Activated T-cell treated with anti-CD3 and anti-CD28 coated beads for 4 hours (primary cell): ENCODE results near the gene ASZ1.
"Not testable (repeated sequence)": the region's sequence is repeated elsewhere in the genome, so short reads cannot be mapped to it uniquely, and the experiment has no call there.

Experiments
- DNase-seq: peaks from one replicate; pipeline ENCODE4 v3.0.0-alpha.2; 2020

The ASZ1 gene, protein sequence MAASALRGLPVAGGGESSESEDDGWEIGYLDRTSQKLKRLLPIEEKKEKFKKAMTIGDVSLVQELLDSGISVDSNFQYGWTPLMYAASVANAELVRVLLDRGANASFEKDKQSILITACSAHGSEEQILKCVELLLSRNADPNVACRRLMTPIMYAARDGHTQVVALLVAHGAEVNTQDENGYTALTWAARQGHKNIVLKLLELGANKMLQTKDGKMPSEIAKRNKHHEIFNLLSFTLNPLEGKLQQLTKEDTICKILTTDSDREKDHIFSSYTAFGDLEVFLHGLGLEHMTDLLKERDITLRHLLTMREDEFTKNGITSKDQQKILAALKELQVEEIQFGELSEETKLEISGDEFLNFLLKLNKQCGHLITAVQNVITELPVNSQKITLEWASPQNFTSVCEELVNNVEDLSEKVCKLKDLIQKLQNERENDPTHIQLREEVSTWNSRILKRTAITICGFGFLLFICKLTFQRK

GRCh38 chr7:117427258-117427701 lies at the start of gene ASZ1:
Gene ASZ1 (minus strand): TSS chr7:117427493. CDS start chr7:117427460, 33 bp downstream.
- no peak for DNase-seq

DNA sequence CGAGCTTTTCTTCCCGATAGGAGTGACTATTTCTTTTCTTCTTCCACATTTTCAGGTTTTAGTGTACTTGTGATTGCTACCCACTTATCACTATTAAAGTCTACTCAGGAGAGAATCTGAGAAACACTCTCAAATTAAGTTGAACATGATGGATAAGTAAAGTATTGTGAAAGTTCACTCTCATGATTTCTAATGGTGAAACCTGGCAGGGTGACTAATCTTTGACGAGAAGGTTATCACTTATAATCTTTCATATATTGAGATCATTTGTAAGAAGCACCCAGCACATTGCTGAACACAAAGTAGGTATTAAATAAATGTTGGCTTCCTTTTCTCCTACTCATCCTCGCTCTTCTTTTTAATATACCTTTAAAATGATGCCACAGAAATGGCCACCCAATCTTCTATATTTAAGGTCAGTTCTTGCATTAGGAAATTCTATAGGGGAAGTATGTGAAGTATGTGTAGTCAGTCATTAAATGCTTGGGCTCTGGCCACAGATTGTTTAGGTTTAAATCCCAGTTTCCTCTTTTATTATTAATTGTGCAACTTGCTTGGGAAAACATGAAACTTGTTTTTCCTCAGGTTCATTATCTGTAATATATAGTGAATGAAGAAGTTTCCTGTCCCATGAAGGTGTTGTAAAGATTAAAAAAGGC lies 49.4 kb upstream of the ASZ1 start:
- DNase-seq = no peak

DNA sequence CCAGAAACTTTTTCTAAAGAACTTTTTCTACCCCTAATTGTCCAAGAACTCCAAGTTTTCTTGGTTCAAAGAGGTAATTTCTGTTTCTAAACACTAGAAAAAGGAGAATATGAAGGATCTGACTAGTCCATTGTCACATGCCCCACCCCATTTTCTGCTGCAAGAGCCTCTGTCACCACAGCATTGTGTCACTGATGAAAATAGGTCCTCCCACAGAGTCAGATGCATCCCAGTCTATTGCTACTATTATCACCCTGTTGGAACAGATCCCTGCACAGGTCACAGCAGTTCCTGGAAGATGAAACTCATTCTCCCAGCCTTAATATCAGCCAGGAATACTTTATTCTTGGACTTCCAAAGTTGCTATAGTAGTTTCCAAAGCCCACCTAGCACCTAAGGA lies 45.0 kb upstream of the ASZ1 start:
- DNase-seq = no peak

GRCh38 chr7:117470777-117471176 lies 43.5 kb upstream of the ASZ1 start:
- no peak for DNase-seq

- no peak for DNase-seq
Measured at GRCh38 chr7:117468174-117468573, 40.9 kb upstream of the ASZ1 start.

DNA sequence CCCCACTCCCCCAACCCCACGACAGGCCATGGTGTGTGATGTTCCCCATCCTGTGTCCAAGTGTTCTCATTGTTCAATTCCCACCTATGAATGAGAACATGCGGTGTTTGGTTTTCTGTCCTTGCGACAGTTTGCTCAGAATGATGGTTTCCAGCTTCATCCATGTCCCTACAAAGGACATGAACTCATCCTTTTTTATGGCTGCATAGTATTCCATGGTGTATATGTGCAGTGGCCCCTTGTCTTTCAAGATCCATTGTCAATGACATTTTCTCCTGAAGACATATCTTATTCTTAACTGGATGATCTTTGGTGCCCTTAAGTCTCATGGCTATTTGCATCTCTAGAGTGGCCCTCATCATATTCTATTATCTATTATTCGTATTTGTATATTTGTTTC lies 33.5 kb upstream of the ASZ1 start:
- not testable (repeated sequence) for DNase-seq

DNA sequence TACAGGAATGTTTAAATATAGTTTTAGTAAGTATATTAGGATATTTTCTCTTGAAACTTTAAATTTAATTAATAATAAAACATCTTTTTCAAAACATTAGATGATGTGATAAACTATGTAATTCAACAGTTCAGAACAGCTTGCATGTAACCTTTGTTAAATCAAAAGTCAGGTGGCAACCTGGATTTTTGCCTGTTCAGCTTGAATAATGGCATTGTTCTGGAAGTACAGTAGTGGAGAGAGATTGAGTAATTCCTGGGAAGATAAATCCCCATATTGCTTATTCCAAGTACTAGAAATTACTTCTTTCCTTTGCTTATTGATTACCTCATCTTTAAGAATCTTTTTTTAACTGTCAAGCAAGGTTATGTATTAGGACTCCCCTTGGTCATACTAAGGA lies 32.4 kb upstream of the ASZ1 start:
- DNase-seq = no peak

- DNase-seq = no peak
Measured at GRCh38 chr7:117458977-117459583, 31.8 kb upstream of the ASZ1 start.

DNA sequence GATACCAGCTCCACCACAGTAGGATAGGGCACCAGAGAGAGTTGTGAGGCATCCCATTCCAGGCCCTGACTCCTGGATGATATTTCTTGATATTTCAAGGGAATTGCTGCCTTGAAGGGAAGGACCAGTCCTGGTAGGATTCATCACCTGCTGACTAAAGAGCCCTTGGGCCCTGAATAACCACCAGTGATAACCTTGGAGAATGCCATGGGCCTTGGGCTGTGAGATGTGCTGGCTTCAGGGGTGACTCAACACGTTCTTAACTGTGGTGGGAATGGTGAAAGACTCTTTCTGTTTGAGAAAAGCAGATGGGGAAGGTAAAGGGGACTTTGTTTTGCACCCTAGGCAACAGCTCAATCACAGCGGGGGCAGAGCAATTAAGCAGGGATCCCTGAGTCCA lies 21.4 kb upstream of the ASZ1 start:
- DNase-seq = no peak

DNA sequence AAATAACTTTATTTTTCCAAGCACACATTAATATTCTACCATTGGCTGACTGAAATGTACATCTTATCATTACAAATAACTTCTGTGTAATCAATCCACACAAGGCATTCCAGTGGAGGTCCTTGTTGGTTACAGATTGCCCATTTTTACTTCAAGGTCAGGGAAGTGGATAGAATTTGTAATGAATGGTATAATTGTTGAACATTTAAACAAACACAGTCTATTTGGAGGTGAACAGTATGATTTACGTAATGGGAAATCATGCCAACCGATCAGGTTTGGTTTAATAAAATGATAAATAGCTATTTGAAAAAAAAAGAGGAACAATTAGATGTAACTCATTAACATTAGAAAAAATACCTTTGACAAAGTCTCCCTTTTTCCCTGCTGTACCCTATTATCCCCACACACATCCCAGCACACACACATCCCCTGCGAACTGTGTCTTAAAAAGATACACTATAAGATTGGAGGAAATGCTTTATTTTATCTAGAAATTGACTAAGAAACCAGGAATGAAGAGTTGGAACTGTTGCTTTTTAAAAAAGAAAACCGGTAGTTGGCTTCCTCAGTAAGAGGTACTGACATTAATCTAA lies 19.0 kb upstream of the ASZ1 start:
- no peak for DNase-seq

GRCh38 chr7:117445206-117445605 lies 17.9 kb upstream of the ASZ1 start:
- no peak for DNase-seq

- DNase-seq = no peak
Measured at GRCh38 chr7:117444646-117445045, 17.4 kb upstream of the ASZ1 start.

DNA sequence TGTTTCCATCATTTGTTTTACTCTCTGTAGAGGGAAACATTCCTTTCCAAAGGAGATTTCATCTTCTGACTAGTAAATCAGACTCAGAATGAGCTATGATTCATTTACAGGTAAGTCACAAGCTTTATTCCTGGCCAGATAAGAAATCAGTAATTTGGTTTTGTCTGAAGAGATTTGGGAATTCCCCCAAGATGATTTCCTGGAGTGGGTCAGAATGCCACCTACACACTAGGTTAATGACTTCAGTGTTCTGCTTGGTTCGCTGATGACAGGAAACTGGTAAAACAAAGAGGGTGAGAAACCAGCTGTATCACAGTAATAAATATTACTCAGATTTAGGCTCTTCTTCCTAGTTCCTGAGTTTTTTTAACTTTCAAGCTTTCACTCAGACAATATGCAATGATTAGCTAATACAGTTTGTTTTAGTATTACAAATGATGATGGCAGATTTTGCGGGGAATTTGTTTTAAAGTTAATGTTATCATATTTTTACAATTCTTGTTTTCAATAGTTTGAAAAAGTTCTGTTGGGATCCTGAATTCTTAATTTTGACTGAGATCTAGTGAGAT lies 8.3 kb upstream of the ASZ1 start:
- no peak for DNase-seq

- DNase-seq = no peak
Measured at GRCh38 chr7:117424090-117424829, 3.0 kb downstream of the ASZ1 start.

DNA sequence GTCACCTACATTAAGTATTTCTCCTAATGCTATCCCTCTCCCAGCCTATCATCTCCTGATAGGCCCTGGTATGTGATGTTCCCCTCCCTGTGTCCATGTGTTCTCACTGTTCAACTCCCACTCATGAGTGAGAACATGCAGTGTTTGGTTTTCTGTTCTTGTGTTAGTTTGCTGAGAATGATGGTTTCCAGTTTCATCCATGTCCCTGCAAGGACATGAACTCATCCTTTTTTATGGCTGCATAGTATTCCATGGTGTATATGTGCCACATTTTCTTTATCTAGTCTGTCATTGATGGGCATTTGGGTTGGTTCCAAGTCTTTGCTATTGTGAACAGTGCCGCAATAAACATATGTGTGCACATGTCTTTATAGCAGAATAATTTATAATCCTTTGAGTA lies 12.7 kb downstream of the ASZ1 start:
- DNase-seq = not testable (repeated sequence)

DNA sequence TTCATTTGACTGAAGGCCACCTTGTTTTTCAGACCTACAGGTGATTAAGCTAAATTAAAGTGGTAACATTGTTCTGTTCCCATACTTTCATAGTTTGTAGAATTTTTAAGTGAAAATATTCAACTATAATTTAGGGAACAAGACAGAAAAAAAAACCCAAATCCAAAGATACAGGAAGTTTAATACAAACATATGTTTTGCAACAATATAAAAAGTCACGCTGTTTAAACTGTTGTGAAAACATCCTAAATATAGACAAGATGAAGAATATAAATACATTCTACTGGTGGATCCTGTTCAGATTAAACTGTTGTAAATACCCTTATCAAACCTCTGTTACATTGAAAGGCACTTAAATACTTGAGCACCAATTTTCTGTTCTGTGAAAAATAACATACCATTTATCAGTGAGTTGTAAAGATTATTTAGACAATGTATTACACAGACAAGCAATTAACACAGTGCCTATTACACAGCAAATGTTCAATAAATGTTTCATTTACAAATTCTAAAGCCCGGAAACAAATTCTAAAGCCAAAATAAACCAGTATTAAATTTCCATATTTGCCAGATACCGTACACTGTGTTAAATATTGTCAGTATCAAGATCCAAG lies 14.2 kb downstream of the ASZ1 start:
- DNase-seq = no peak

GRCh38 chr7:117412390-117412789 lies 14.9 kb downstream of the ASZ1 start:
- no peak for DNase-seq

DNA sequence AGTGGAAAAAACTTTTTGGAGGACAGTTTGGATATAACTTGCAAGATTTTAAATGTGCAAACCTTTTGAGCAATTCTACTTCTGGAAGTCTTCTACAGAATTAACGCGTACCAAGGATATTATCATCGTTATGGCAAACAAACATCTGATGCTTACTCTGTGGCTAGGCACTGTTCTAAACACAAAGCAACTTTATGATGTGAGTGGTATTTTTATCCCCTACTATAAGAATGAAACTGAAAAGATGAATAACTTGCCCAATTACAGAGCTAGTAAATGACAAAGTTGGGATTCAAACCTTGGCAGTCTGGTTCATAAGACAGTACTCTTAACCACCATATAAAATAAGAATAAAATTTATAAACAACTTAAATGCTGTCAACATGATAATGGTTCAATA lies 15.8 kb downstream of the ASZ1 start:
- no peak for DNase-seq

DNA sequence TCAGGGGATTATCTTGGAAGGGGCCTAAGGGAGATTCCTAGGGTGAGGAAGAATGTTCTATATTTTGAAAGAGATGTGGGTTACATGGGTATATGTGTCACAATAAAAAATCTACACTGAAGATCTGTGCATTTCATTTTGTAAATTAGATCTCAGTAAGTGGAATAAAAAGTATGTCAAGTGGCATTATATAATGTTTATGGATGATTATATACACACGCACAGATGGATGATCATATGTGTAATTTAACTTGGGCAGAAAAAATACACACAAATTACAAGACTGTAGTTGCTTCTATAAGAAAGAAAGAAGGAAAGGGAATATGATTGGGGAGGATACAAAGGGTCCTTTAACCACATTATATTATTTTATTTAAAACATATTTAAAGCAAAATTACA lies 18.5 kb downstream of the ASZ1 start:
- DNase-seq = no peak

- DNase-seq = no peak
Measured at GRCh38 chr7:117405519-117405918, 21.8 kb downstream of the ASZ1 start.

DNA sequence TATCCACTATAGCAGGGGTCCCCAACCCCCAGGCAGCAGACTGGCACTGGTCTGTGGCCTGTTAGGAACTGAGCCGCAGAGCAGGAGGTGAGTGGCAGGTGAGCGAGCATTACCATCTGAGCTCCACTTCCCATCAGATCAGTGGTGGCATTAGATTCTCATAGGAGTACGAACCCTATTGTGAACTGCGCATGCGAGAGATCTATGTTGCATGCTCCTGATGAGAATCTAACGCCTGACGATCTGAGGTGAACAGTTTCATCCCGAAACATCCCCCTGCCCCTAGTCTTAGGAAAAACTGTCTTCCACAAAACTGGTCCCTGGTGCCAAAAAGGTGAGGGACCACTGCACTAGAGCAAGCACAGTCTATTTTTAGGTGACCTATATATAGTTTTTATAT lies 23.6 kb downstream of the ASZ1 start:
- no peak for DNase-seq

- DNase-seq = no peak
Measured at GRCh38 chr7:117402109-117402508, 25.2 kb downstream of the ASZ1 start.
